ENCODE data around the gene COPS3. TPM values are rescaled to one million over a fixed set of nuclear protein-coding genes. Genes with fewer than 3 reads are reported as not detected.

The COPS3 gene
- total RNA-seq, 4 donors from 2014 or later, result 28.9 to 78.2 (median 60.0) TPM

DNA sequence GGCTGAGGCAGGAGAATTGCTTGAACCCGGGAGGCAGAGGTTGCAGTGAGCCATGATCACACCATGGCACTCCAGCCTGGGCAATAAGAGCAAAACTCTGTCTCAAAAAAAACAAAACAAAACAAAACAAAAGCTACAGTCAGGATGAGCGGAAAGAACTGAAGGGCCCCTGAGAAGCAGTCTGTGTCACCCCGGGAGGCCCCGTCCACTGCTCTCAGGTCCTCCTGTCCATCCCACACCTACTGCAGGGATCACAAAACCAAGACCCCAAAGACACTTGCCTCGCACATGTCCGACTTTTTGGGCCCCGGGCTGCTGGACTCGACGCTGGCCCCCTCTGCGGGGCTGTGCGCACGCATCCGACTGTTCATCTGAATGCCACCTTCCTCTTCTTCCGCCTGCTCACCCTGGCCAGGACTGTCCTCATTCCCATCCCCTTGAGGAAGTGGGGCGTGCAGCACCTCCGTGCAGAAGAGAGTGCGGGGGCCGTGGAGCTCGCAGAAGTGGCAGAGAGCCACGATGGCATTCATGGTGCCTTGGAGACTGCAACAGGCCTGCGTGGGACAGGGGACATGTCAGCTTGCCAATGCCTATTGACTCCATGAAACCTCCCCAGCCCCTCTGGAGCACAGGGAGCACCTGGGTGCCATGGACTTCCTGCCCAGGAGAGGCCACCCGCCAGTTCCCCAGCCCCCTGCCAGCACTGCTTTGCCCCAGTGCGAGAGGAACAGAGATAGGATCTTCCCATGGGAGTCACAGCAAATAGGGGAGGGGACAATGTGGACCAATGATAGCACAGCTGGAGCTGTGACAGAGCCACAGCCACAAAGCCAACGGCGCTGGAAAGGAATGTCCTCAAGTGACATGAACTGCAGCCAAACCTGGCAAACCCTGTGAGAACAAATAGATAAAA, 53.2 kb downstream of the COPS3 start:
- Histone ChIP-seq H3K9me3 (no peaks in the 10 kb centered on the region), H3K27me3 (no peaks in the 10 kb centered on the region), H3K36me3 (peaks cover 0 to 86% (median 42%) of the 10 kb centered on the region in 4 donors), H3K4me3 (no peak overlapping the region), H3K27ac (no peak overlapping the region), H3K4me1 (peaks cover 0 to 11% (median 0%) of the 10 kb centered on the region in 4 donors)
- 94% methylated on average over 25 of the region's 25 CpGs; no CpG with 5 or more reads in 1 of the 2 donors for WGBS, 2 donors (ENCODE audit: low coverage in 1 of 2)
- no peak for DNase-seq
- in situ Hi-C loops (cut with MboI; ENCODE audit: low pct_ligation_motif_present in 1 of 4, low pct_unique_long_range_greater_than_20kb in 1 of 4, low sequenced_read_pairs in 3 of 4) (no loop called here), intact Hi-C loops (cut with DNase I; ENCODE audit: low total_unique reads) (no loop called here)
- TF ChIP-seq CTCF (IDR thresholded peaks at IDR 0.05), result no peak
- no peak for TF ChIP-seq EP300 (IDR thresholded peaks at IDR 0.05; ENCODE audit: low read depth)

- TF ChIP-seq POLR2A (IDR thresholded peaks at IDR 0.05), result no peak
- no peak for TF ChIP-seq POLR2AphosphoS5 (IDR thresholded peaks at IDR 0.05)
- TF ChIP-seq EP300 (IDR thresholded peaks at IDR 0.05; ENCODE audit: low read depth), result no peak
- no peak for TF ChIP-seq CTCF (IDR thresholded peaks at IDR 0.05)
- no peaks in the 10 kb centered on the region for H3K4me1 ChIP-seq
- no peaks in the 10 kb centered on the region for H3K27me3 ChIP-seq
- H3K36me3 ChIP-seq, result peaks cover 0 to 96% (median 38%) of the 10 kb centered on the region in 4 donors
- no peak overlapping the region for H3K4me3 ChIP-seq
- H3K9me3 ChIP-seq, result no peaks in the 10 kb centered on the region
- H3K27ac ChIP-seq, result no peak overlapping the region
- intact Hi-C loops (cut with DNase I; ENCODE audit: low total_unique reads), result no loop called here
- 93% methylated on average over 5 to 9 of the region's 16 CpGs for WGBS, 2 donors (ENCODE audit: low coverage in 1 of 2)
- no peak for DNase-seq
- in situ Hi-C loops (cut with MboI; ENCODE audit: low pct_ligation_motif_present in 1 of 4, low pct_unique_long_range_greater_than_20kb in 1 of 4, low sequenced_read_pairs in 3 of 4), result no loop called here
Observed at GRCh38 chr17:17226451-17227265, 54.4 kb downstream of the COPS3 start.

- Histone ChIP-seq H3K27ac (no peak overlapping the region), H3K4me1 (no peaks in the 10 kb centered on the region), H3K4me3 (no peak overlapping the region), H3K9me3 (no peaks in the 10 kb centered on the region), H3K27me3 (no peaks in the 10 kb centered on the region), H3K36me3 (peaks cover 0 to 96% (median 39%) of the 10 kb centered on the region in 4 donors)
- intact Hi-C loops (cut with DNase I; ENCODE audit: low total_unique reads) (no loop called here), in situ Hi-C loops (cut with MboI; ENCODE audit: low pct_ligation_motif_present in 1 of 4, low pct_unique_long_range_greater_than_20kb in 1 of 4, low sequenced_read_pairs in 3 of 4) (no loop called here)
- DNase-seq, result no peak
- 93% methylated on average over 10 of the region's 10 CpGs; no CpG with 5 or more reads in 1 of the 2 donors for WGBS, 2 donors (ENCODE audit: low coverage in 1 of 2)
- TF ChIP-seq EP300 (IDR thresholded peaks at IDR 0.05; ENCODE audit: low read depth), result no peak
- no peak for TF ChIP-seq POLR2AphosphoS5 (IDR thresholded peaks at IDR 0.05)
- TF ChIP-seq POLR2A (IDR thresholded peaks at IDR 0.05), result no peak
- no peak for TF ChIP-seq CTCF (IDR thresholded peaks at IDR 0.05)
Observed at GRCh38 chr17:17225901-17226300, 55.1 kb downstream of the COPS3 start.

GRCh38 chr17:17224137-17224536, 56.9 kb downstream of the COPS3 start:
- 81 to 84% methylated on average over 3 to 8 of the region's 8 CpGs for WGBS, 2 donors (ENCODE audit: low coverage in 1 of 2)
- no peak for DNase-seq
- intact Hi-C loops (cut with DNase I; ENCODE audit: low total_unique reads) (no loop called here), in situ Hi-C loops (cut with MboI; ENCODE audit: low pct_ligation_motif_present in 1 of 4, low pct_unique_long_range_greater_than_20kb in 1 of 4, low sequenced_read_pairs in 3 of 4) (no loop called here)
- Histone ChIP-seq H3K4me3 (no peak overlapping the region), H3K27ac (no peak overlapping the region), H3K4me1 (no peaks in the 10 kb centered on the region), H3K27me3 (no peaks in the 10 kb centered on the region), H3K36me3 (peaks cover 0 to 94% (median 41%) of the 10 kb centered on the region in 4 donors), H3K9me3 (no peaks in the 10 kb centered on the region)
- no peak for TF ChIP-seq EP300 (IDR thresholded peaks at IDR 0.05; ENCODE audit: low read depth)
- no peak for TF ChIP-seq POLR2A (IDR thresholded peaks at IDR 0.05)
- TF ChIP-seq POLR2AphosphoS5 (IDR thresholded peaks at IDR 0.05), result no peak
